Midbrain (tissue), 1 donor: ENCODE measurements around the gene RGS3.
A peak's percentile ranks its signal among the peaks of the same experiment; 100 is the strongest.

Experiments
- DNase-seq: peaks from one replicate; lab custom pipeline; 2025; lab: John Stamatoyannopoulos, UW

The RGS3 gene

GRCh38 chr9:113465599-113466140 lies 2.1 kb downstream of the RGS3 start:
- DNase-seq = no peak

DNA sequence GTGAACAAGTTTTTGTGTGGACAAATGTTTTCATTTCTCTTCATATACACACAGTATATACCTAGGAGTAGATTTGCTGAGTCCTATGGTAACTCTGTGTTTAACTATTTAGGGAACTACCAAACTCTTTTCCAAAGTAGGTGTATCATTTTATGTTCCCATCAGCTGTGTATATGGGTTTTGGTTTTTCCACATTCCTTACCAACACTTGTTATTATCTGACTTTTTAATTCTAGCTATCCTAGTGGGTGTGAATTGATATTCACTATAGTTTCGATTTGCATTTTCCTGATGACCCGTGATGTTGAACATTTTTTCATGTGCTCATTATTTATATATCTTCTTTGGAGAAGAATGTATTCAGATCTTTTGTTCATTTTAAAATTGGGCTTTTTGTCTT lies 3.7 kb downstream of the RGS3 start:
- DNase-seq = no peak

GRCh38 chr9:113468716-113469448 lies 5.4 kb downstream of the RGS3 start:
- peak; percentile 11 for DNase-seq

DNA sequence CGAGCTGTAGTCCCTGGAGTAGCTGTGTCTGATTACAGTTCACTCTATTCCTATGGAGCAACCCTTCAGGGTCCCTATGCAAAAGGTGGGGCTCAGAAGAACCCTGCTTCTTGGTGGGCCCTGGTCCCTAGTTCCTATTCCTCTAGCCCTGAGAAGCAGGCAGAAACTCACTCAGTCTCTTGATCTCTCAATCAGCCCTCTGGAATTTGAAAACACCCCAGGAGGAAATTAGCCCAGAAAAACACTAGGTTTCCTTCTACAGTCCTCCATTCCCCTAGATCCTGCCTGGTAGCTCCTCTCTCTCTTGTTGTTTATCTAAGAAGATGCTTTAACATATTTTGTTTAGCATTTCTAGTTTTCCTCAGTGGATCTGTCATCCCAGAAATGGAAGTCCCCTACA lies 7.6 kb downstream of the RGS3 start:
- DNase-seq = no peak

DNA sequence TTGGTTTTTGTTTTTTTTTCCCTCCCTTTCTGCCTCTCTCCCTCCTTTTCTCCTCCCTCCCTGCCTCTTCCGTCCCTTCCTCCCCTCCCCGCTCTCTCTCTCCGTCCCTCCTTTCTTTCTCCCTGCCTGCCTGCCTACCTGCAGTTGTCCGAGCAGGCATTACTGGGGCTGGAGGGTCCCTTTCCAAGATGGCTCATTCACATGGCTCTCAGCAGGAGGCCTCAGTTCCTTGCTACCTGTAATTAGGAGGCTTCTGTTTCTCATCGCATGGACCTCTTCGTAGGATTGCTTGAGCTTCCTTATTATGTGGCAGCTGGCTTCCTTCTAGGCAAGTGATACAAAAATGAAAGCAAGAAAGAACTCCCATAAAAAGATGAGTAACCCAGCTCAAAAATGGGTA lies 8.0 kb downstream of the RGS3 start:
- no peak for DNase-seq

DNA sequence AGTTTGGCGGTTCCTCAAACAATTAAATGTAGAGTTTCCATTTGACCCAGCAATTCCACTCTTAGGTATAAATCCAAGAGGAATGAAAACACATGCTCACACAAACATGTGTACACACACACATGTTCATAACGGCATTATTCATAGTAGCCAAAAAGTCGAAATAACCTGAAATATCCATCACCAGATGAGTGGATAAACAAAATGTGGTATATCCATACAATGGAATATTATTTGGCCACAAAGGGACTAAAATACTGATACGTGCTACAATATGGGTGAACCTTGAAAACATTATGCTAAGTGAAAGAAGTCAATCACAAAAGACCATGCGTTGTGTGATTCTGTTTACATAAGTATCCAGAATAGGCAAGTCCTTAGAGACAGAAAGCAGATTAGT lies 8.7 kb downstream of the RGS3 start:
- no peak for DNase-seq

DNA sequence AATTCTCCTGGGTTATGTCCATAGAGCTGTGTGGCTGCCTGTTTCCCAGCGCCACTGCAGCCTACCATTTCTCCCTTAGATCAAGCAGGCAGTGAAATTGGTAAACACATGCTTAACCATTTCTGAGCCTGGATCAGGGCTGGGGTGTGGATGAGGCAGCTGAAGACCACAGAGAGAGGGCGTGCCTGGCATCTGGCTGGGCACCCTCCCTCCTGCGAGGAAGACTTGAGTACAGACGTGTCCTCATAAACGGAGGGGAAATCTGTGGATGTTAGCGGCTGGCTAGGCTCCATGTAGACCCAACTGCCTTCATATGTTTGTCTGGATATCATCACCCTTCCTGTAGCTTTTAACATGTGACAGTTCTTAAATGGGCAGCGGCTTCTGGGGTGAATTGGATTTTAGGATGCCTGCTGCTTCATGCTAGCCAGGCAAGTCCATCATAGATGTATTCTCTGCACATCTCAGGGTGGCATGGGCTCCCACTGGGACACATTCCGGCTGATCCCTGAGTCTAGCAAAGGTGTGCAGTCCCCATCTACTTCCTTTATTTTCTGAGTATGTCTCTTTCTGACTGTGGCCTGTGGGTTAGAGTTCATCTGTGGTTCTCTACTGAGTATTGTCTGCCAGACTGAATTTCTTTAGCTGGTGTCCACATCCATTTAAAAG lies 11.0 kb downstream of the RGS3 start:
- no peak for DNase-seq

DNA sequence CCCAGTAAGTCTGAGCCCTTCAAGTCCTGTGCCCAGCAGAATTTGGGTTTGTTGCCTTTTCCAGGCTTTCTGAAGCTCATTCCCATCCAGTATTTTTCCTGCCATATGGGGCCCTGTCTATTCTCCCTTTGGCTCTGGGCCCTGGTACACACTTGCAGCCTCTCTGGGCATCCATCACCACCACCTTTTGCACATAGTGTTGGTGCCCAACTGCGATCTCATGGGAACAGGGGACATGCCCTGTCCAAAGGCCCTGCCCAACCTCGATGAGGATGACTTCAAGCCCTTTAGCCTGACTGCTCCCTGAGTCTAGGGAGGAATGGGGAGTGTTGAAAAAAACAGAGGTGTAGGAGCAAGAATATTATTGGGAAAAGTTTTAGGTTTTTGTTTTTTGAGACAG lies 11.5 kb downstream of the RGS3 start:
- no peak for DNase-seq

- DNase-seq = no peak
Observed at GRCh38 chr9:113475992-113476391, 12.5 kb downstream of the RGS3 start.

DNA sequence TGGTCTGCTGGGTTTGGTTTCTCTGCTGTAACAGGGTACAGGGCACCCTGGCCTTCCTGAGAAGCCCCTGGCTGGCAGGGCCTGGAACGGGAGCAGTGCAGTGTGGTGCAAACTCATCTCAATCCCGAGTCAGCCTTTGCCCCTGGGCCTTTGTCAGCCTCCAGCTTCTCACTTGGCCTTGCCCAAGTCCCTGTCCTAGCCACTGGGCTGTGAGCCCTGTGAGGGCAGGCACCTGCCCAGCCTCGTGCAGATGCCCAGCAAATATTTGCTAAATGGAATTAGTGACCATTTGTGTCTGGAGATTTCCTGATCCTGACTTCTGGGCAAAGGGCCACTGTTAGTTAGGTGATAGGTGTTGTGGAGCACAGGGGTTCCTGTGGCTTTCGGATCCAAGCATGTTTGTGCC lies 13.0 kb downstream of the RGS3 start:
- DNase-seq = no peak

GRCh38 chr9:113477058-113477457 lies 13.5 kb downstream of the RGS3 start:
- no peak for DNase-seq

- DNase-seq = no peak
Observed at GRCh38 chr9:113477661-113478060, 14.1 kb downstream of the RGS3 start.

- no peak for DNase-seq
Observed at GRCh38 chr9:113479174-113479621, 15.7 kb downstream of the RGS3 start.

- no peak for DNase-seq
Observed at GRCh38 chr9:113480612-113481011, 17.1 kb downstream of the RGS3 start.

DNA sequence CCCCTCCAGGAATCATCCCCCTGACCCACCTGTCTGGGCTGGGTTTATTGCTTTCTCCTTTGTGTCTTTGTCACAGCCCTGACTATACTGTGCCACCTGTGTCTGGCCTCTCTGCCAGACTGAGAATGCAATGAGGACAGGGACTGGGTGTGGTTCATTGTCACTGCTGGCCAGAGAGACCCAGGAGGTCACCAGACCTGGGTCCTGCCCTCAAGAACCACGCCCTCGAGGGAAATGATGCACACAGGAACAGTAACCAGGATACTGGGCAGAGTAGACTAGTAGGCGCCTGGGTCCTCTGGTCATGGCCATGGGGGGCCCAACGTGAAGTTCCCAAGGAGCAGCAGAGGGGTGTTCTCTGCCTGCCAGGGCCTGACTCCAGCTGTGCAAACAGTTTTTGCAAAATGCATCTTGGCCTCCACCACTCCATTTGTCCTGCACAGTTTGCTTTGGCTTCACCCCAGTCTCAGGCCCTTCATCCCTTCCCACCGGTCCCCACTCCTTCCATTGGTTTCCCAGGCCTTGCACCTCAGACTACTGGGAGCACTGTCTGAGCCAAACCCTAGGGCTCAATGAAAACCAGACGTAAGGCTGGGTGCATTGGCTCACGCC lies 17.8 kb downstream of the RGS3 start:
- DNase-seq = no peak

DNA sequence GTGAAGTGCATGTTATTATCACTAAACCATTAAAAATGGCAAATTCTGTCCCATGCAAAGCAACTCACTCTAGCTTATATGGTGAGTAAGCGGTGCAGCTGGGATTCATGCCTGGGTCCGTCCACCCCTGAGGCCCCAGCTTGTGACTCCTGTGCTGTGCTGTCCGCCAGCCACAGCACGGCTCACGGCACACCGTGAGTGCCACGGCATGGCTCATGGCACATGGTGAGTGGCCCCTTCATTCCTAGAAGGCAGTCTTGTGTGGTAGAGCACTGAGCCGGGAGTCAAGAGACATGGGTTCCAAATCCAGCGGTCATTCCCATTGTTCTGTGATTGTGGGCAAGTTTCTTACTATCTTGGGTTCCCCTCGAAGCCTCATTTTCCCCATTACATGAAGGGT lies 18.8 kb downstream of the RGS3 start:
- DNase-seq = no peak

GRCh38 chr9:113482991-113483675 lies 19.6 kb downstream of the RGS3 start:
- DNase-seq = no peak

GRCh38 chr9:113483676-113484257 lies 20.2 kb downstream of the RGS3 start:
- DNase-seq = no peak

DNA sequence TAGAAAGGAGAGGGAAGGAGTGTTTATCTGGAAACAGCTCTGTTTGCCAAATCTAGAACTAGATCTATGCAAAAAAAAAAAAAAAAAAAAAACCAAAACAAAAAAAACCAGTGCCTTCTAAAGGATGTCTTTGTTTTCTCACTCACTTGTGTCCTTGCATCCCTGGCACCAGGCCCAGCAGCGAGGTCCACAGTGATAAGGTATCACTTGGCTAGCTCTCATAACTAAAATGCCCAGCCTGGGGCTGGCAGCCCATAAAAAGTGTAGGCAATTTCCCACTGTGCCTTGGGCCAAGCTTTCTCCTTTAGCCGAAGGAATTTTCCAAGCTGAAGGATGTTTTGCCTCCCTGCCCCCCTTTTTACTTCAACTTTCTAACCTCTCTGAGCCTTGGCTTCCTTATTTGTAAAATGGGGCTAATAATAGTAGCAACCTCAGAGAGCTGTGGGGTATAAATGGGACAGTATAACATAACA lies 20.8 kb downstream of the RGS3 start:
- no peak for DNase-seq

- DNase-seq = no peak
Observed at GRCh38 chr9:113485761-113486115, 22.2 kb downstream of the RGS3 start.

- no peak for DNase-seq
Observed at GRCh38 chr9:113486327-113486726, 22.8 kb downstream of the RGS3 start.

GRCh38 chr9:113488071-113488470 lies 24.5 kb downstream of the RGS3 start:
- no peak for DNase-seq
